ENCODE data around the gene PRKACA. TPM values are rescaled to one million over a fixed set of nuclear protein-coding genes. Genes with fewer than 3 reads are reported as not detected.

The PRKACA gene
- total RNA-seq, 1 donor from 2014 or later = 82.9 TPM

DNA sequence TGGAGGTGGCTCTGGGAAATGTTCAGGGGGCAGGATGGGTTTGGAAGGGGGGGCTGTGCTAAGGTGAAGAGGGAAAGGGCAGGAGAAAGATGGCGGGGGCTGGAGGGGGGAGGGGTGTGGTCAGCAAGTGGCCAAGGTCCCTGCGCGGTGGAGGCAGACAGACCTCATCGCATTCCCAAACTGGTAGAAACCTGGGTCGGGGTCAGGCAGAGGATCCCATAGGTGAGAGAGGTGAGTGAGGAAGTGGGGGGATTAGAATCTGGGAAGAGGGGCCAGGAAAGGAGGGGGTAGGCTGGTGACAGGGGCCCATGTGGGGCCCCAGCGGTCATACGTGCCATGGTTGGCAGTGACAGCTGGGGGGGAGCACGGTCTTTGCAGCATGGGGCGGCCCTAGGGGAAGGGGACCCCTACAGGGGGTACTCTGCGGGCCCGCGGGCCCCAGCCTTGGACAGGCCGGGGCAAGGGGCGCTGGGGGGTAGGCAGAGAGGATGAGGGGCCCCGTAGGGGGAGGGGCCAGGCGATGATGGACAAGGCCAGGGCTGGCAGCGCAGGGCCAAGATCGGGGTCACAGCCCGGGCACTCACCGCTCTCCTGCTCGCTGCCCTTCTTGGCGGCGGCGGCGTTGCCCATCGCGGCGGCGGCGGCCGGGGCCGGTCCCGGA is 514 bp downstream of the PRKACA start:
- DNase-seq = peak; percentile 37
- H3K27me3 Mint-ChIP-seq (ENCODE audit: unreplicated experiment) = peaks cover 14% of the 10 kb centered on the region
- peaks cover 5% of the 10 kb centered on the region for H3K9me3 Mint-ChIP-seq (ENCODE audit: unreplicated experiment)
- peak overlapping the region; percentile 92 for H3K4me3 Mint-ChIP-seq (ENCODE audit: unreplicated experiment)
- H3K27ac Mint-ChIP-seq (ENCODE audit: unreplicated experiment) = peak overlapping the region; percentile 75
- H3K4me1 Mint-ChIP-seq (ENCODE audit: low read depth, unreplicated experiment) = peaks cover 21% of the 10 kb centered on the region
- TF ChIP-seq, protein P1, sequence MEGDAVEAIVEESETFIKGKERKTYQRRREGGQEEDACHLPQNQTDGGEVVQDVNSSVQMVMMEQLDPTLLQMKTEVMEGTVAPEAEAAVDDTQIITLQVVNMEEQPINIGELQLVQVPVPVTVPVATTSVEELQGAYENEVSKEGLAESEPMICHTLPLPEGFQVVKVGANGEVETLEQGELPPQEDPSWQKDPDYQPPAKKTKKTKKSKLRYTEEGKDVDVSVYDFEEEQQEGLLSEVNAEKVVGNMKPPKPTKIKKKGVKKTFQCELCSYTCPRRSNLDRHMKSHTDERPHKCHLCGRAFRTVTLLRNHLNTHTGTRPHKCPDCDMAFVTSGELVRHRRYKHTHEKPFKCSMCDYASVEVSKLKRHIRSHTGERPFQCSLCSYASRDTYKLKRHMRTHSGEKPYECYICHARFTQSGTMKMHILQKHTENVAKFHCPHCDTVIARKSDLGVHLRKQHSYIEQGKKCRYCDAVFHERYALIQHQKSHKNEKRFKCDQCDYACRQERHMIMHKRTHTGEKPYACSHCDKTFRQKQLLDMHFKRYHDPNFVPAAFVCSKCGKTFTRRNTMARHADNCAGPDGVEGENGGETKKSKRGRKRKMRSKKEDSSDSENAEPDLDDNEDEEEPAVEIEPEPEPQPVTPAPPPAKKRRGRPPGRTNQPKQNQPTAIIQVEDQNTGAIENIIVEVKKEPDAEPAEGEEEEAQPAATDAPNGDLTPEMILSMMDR (IDR thresholded peaks at IDR 0.05; ENCODE audit: partially characterized antibody, unreplicated experiment) = no peak
- no peaks in the 10 kb centered on the region for H3K36me3 Mint-ChIP-seq (ENCODE audit: unreplicated experiment)

DNA sequence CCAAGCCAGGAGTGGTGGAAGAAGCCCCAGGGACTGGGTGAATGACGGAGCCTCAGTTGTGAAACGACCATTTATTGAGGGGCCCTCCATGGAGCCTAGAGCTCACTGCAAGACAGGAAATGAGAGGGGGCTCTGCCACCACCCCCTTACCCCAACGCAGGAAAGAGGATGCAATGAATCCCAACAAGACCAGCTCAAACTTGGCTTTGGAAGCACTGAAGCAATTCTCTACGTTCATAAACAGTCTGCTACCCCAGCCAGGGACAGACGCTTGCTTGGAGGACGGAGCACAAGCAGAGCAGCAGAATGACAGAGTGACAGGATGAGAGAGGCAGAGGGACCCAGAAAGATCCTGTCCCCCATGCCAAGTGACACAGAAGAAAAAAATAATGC is 1.0 kb downstream of the PRKACA start:
- H3K27ac Mint-ChIP-seq (ENCODE audit: unreplicated experiment) = peak overlapping the region; percentile 75

DNA sequence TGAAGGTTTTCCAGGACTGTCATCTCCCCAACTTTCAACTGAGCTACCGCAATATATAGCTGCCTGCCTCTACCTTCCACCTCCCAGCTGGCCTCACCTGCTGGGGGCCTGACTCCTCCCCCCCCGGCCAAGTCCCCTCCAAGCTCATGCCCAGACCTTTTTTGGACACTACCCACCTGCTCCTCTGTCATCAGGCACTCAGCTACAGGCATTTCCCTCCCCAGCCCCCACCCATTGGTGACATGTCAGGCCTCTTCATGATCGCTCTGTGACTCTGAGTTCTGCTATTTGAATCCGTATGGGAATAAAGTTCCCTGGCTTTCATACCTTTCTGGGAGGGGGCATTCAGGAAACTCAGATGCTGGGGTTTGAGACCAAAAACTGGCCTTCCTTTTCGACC is 1.8 kb downstream of the PRKACA start:
- TF ChIP-seq, protein P1 (IDR thresholded peaks at IDR 0.05; ENCODE audit: partially characterized antibody, unreplicated experiment) = no peak
- peak overlapping the region; percentile 92 for H3K4me3 Mint-ChIP-seq (ENCODE audit: unreplicated experiment)

More for the DNA sequence above, 1.0 kb downstream of the PRKACA start:
- Mint-ChIP-seq H3K9me3 (ENCODE audit: unreplicated experiment) (peaks cover 5% of the 10 kb centered on the region), H3K4me3 (ENCODE audit: unreplicated experiment) (peak overlapping the region; percentile 92), H3K4me1 (ENCODE audit: low read depth, unreplicated experiment) (peaks cover 21% of the 10 kb centered on the region), H3K36me3 (ENCODE audit: unreplicated experiment) (no peaks in the 10 kb centered on the region), H3K27me3 (ENCODE audit: unreplicated experiment) (peaks cover 14% of the 10 kb centered on the region)
- DNase-seq = no peak
- TF ChIP-seq, protein P1 (IDR thresholded peaks at IDR 0.05; ENCODE audit: partially characterized antibody, unreplicated experiment) = no peak

DNA sequence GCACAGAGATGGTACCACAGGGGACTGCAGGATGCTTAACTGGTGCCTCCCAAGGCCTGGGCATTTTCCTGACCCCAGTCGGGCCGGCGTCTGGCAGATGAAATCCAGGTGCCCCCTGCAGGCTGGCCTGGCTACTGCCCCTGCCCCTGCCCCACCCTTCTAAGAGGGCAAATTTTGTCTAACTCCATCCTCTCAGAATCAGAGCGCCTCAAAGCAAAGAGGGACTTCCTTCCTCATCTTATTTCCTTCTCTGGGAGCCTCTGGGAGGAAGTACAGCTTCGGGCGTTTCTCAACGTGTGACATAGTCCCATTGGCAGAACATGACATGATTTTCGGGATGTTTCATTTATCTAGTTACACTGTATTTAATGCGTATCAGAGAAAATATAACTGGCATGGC is 2.7 kb downstream of the PRKACA start:
- Mint-ChIP-seq H3K4me1 (ENCODE audit: low read depth, unreplicated experiment) (peaks cover 21% of the 10 kb centered on the region), H3K36me3 (ENCODE audit: unreplicated experiment) (no peaks in the 10 kb centered on the region), H3K27ac (ENCODE audit: unreplicated experiment) (no peak overlapping the region), H3K4me3 (ENCODE audit: unreplicated experiment) (no peak overlapping the region), H3K9me3 (ENCODE audit: unreplicated experiment) (peaks cover 5% of the 10 kb centered on the region), H3K27me3 (ENCODE audit: unreplicated experiment) (peaks cover 14% of the 10 kb centered on the region)
- peak; percentile 72 for DNase-seq
- TF ChIP-seq, protein P1 (IDR thresholded peaks at IDR 0.05; ENCODE audit: partially characterized antibody, unreplicated experiment) = peak; percentile 58

More for the DNA sequence above, 1.8 kb downstream of the PRKACA start:
- Mint-ChIP-seq H3K27me3 (ENCODE audit: unreplicated experiment) (peaks cover 14% of the 10 kb centered on the region), H3K4me1 (ENCODE audit: low read depth, unreplicated experiment) (peaks cover 21% of the 10 kb centered on the region), H3K9me3 (ENCODE audit: unreplicated experiment) (peaks cover 5% of the 10 kb centered on the region), H3K36me3 (ENCODE audit: unreplicated experiment) (no peaks in the 10 kb centered on the region), H3K27ac (ENCODE audit: unreplicated experiment) (no peak overlapping the region)
- DNase-seq = no peak

DNA sequence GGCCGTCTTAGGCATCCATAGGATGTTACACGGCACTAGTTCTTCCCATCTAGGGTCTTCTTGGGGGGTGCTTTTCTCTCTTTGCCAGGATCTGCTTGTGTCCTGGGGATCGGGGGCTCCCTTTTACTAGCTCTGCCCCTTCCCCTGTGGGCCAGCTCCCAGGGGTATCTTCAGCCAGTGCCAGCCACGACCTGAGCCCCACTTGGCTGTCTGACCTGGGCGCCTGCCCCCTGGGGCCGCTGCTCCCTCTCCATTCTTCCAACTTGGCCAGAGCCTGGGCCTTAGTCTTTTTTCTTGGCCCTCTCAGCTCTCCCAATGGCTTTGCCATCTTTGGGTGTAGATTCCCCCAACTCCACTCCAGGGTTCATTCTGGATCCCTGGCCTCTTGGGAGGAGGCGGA is 3.1 kb downstream of the PRKACA start:
- H3K4me1 Mint-ChIP-seq (ENCODE audit: low read depth, unreplicated experiment) = peaks cover 21% of the 10 kb centered on the region
- no peaks in the 10 kb centered on the region for H3K36me3 Mint-ChIP-seq (ENCODE audit: unreplicated experiment)
- H3K27ac Mint-ChIP-seq (ENCODE audit: unreplicated experiment) = no peak overlapping the region
- peaks cover 5% of the 10 kb centered on the region for H3K9me3 Mint-ChIP-seq (ENCODE audit: unreplicated experiment)
- TF ChIP-seq, protein P1 (IDR thresholded peaks at IDR 0.05; ENCODE audit: partially characterized antibody, unreplicated experiment) = no peak
- no peak overlapping the region for H3K4me3 Mint-ChIP-seq (ENCODE audit: unreplicated experiment)
- DNase-seq = no peak
- peaks cover 14% of the 10 kb centered on the region for H3K27me3 Mint-ChIP-seq (ENCODE audit: unreplicated experiment)

All from glutamatergic neuron (in vitro differentiated cells).